Left lung (tissue), 14 donors: ENCODE results near the gene ZNF213. TPM values are rescaled to one million over a fixed set of nuclear protein-coding genes. Genes with fewer than 3 reads are reported as not detected.

ENCODE experiments used
- ATAC-seq: fragments of 200-7000 bp; cut with Tn5 transposase; one replicate; pipeline ENCODE4 v1.9.1; 2020; ENCODE audit warnings: moderate library complexity
- DNase-seq, 4 donors: peaks; one replicate each; pipeline ENCODE4 v3.0.0-alpha.2; 2013 to 2020
- H3K27ac ChIP-seq, 2 donors: fragments of 200-600 bp; sonication (generic) in 1 of 2; one replicate each; pipeline versions ENCODE4 v1.5.0 to v1.8.0; 2020 to 2021
- H3K27me3 ChIP-seq, 2 donors: fragments of 200-600 bp; sonication (generic) in 1 of 2; one replicate each; pipeline versions ENCODE4 v1.5.0 to v1.8.0; 2020 to 2021
- H3K36me3 ChIP-seq, 2 donors: fragments of 200-600 bp; sonication (generic) in 1 of 2; one replicate each; pipeline versions ENCODE4 v1.5.0 to v1.8.0; 2020 to 2021
- H3K4me1 ChIP-seq, 2 donors: fragments of 200-600 bp; one replicate each; pipeline ENCODE4 v1.8.0; 2021
- H3K4me3 ChIP-seq, 2 donors: fragments of 200-600 bp; sonication (generic) in 1 of 2; one replicate each; pipeline versions ENCODE4 v1.5.0 to v1.8.0; 2020 to 2021; ENCODE audit warnings: mild to moderate bottlenecking in 1 of 2
- H3K9me3 ChIP-seq, 2 donors: fragments of 200-600 bp; sonication (generic) in 1 of 2; one replicate each; pipeline versions ENCODE4 v1.5.0 to v1.8.0; 2020 to 2021
- CTCF ChIP-seq, 2 donors: fragments of 200-600 bp; sonication (generic) in 1 of 2; IDR thresholded peaks; one replicate each; pipeline versions ENCODE4 v1.5.0 to v1.8.0; 2021; ENCODE audit warnings: antibody characterized with exemption in 2 of 2
- intact Hi-C, 2 donors: fragments of 100-400 bp; cut with DNase I; formaldehyde crosslinking; loops; one replicate each; pipeline versions ENCODE4 v1.11.2 to v1.14.2; 2022
- long read RNA-seq, 12 donors: library from polyadenylated mRNA in 2 of 12; unstranded in 2 of 12; transcript quantifications; one replicate each; pipeline ENCODE4 v2.0.0 and lab custom pipeline, GENCODE V29; 2019 to 2026
- polyA plus RNA-seq, 6 donors: library from polyadenylated mRNA; unstranded; fragments of 120-200 nt; gene quantifications; one replicate each; pipeline ENCODE4 v1.2.1, GENCODE V29; 2013; ENCODE audit not compliant: insufficient read length in 6 of 6
- total RNA-seq, 2 donors: library from RNA; stranded (reverse); fragmentation: NEBNext Ultra II Directional; extraction: Animal tissue kit (Norgen Biotek cat#: 25700); gene quantifications; one replicate each; pipeline ENCODE4 v1.2.1, GENCODE V29; 2021
- donor health status: DM: no; HTN: yes; CAD: no.
- donor health status: DM: no; HTN: no; CAD: no.

ZNF213 gene
- total RNA-seq: 10 to 100 TPM in 1 of 2 donors, 1 to 10 TPM in 1; 8.4 to 12.0 TPM
- polyA plus RNA-seq: 10 to 100 TPM; 11.5 to 17.8 (median 14.0) TPM
- long read RNA-seq, donor 1, partial matches to known transcripts: 14 of 21 reads
- long read RNA-seq, donor 1, other reads (novel, unspliced or antisense): 0 of 21 reads
- long read RNA-seq, donor 2, partial matches to known transcripts: 0 of 4 reads
- long read RNA-seq, donor 2, other reads (novel, unspliced or antisense): 0 of 4 reads
- long read RNA-seq, donor 3, partial matches to known transcripts: 0 of 4 reads
- long read RNA-seq, donor 3, other reads (novel, unspliced or antisense): 0 of 4 reads
- long read RNA-seq, donor 4, partial matches to known transcripts: 0 of 5 reads
- long read RNA-seq, donor 4, other reads (novel, unspliced or antisense): 5 of 5 reads
- long read RNA-seq, donor 5, partial matches to known transcripts: 0 of 2 reads
- long read RNA-seq, donor 5, other reads (novel, unspliced or antisense): 0 of 2 reads
- long read RNA-seq, donor 6, partial matches to known transcripts: 0 of 3 reads
- long read RNA-seq, donor 6, other reads (novel, unspliced or antisense): 0 of 3 reads
- long read RNA-seq, donor 7, partial matches to known transcripts: 0 of 1 reads
- long read RNA-seq, donor 7, other reads (novel, unspliced or antisense): 0 of 1 reads
- long read RNA-seq, donor 8, partial matches to known transcripts: 0 of 3 reads
- long read RNA-seq, donor 8, other reads (novel, unspliced or antisense): 0 of 3 reads
- long read RNA-seq, donor 9: 0 reads
- long read RNA-seq, donor 10, partial matches to known transcripts: 0 of 3 reads
- long read RNA-seq, donor 10, other reads (novel, unspliced or antisense): 3 of 3 reads
- long read RNA-seq, donor 11: 0 reads
- long read RNA-seq, donor 12, partial matches to known transcripts: 0 of 3 reads
- long read RNA-seq, donor 12, other reads (novel, unspliced or antisense): 0 of 3 reads

DNA sequence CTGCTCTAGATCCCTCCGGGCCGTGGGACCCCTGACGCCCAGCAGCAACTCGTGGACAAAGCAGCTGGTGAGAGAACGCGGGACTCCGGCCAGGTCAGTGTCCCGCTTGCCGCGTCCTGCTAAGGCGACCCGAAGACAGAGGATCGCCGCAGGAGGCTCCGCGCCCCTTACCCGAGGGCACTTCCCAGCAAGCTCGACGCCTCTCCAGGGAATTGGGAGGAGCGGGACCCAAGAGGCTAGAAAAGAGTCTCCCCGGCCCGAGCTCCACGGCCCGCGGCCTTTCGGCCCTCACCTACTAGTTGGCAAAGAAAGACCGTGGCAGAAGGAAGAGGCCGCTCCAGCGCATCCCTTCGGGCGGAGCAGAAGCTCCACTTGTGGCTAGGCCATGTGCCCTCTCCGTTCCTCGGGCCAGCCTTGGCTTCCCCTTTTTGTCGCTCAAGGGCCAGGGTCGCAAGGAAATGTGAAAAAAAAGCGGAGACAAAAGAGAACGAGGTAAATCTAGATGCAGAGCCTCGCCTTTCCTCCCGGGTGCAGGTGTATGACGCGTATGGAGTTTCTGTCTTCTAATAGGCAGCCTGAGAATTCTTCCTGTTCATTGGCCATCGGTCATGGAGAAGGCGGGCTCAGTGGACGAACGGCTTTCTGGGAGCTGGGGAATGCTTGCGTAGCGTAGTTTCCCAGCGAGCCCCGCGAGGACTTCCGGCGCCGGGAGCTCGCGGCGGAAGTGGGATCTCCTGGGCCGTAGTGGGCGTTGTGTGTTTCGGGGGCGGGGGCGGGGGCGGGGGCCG is at the start of gene ZNF213:
Gene ZNF213, plus strand, starts transcription at position 692 of the 788 bp plus-strand sequence. CDS start 2,252 bp downstream, outside the sequence.
- peak within 1 kb of the TSS; percentile 97 to 99 for H3K4me3 ChIP-seq
- ATAC-seq: peak; percentile 97
- DNase-seq: peak; percentile 94 to 98 (median 96)
- intact Hi-C loops: no loop called here
- no peaks in the 10 kb centered on the region for H3K9me3 ChIP-seq
- peak in 1 of 2 donors; percentile 2 for TF ChIP-seq CTCF (IDR thresholded peaks at IDR 0.05)
- peak within 1 kb of the TSS; percentile 93 to 95 for H3K27ac ChIP-seq
- H3K27me3 ChIP-seq: no peaks in the 10 kb centered on the region
- peaks cover 0 to 38% of the 10 kb centered on the region in 2 donors for H3K36me3 ChIP-seq
- peaks cover 18 to 46% of the 10 kb centered on the region in 2 donors for H3K4me1 ChIP-seq

- intact Hi-C loops: no loop called here
- peaks cover 7 to 35% of the 10 kb centered on the region in 2 donors for H3K4me1 ChIP-seq
- H3K27me3 ChIP-seq: no peaks in the 10 kb centered on the region
- no peak for ATAC-seq
- H3K27ac ChIP-seq: peak overlapping the region; percentile 49 to 79
- no peak for TF ChIP-seq CTCF (IDR thresholded peaks at IDR 0.05)
- H3K4me3 ChIP-seq: peak overlapping the region; percentile 19 to 49
- no peak for DNase-seq
- no peaks in the 10 kb centered on the region for H3K9me3 ChIP-seq
- H3K36me3 ChIP-seq: no peaks in the 10 kb centered on the region
These were observed 48.8 kb upstream of the ZNF213 start for GRCh38 chr16:3085868-3086595.

- no peaks in the 10 kb centered on the region for H3K36me3 ChIP-seq
- H3K4me1 ChIP-seq: peaks cover 7 to 35% of the 10 kb centered on the region in 2 donors
- no peaks in the 10 kb centered on the region for H3K9me3 ChIP-seq
- H3K27me3 ChIP-seq: no peaks in the 10 kb centered on the region
- DNase-seq: no peak
- ATAC-seq: peak; percentile 28
- intact Hi-C loops: no loop called here
- TF ChIP-seq CTCF (IDR thresholded peaks at IDR 0.05): no peak
- H3K4me3 ChIP-seq: peak overlapping the region; percentile 19 to 49
- H3K27ac ChIP-seq: peak overlapping the region; percentile 49 to 79
These were observed 48.1 kb upstream of the ZNF213 start for GRCh38 chr16:3086596-3087242.
